Calu3 (cell line): ENCODE measurements around the gene TCF7L2. TPM values are rescaled to one million over a fixed set of nuclear protein-coding genes. Genes with fewer than 3 reads are reported as not detected.

Experiments
- BruUV-seq: library from RNA; stranded (reverse); fragments of 400-500 nt; replicated peaks from 2 replicates; lab custom pipeline; 2021; lab: Mats Ljungman, UMichigan
- CTCF ChIA-PET: fragments of 300-600 bp; sonication (Branson Sonifier 250); formaldehyde crosslinking; loops from one replicate; lab custom pipeline; 2022; ENCODE audit warnings: antibody characterized with exemption; lab: Charles Lee
- DNase-seq: peaks from one replicate; pipeline ENCODE4 v3.0.0; 2022
- H3K27ac Mint-ChIP-seq: one replicate; pipeline ENCODE4 v1.8.0; 2022; ENCODE audit warnings: mixed read lengths; ENCODE audit not compliant: unreplicated experiment
- H3K27me3 Mint-ChIP-seq: one replicate; pipeline ENCODE4 v1.8.0; 2022; ENCODE audit warnings: mixed read lengths; ENCODE audit not compliant: unreplicated experiment
- H3K36me3 Mint-ChIP-seq: one replicate; pipeline ENCODE4 v1.8.0; 2022; ENCODE audit warnings: mild to moderate bottlenecking, moderate library complexity, mixed read lengths; ENCODE audit not compliant: insufficient read depth, unreplicated experiment
- H3K4me1 Mint-ChIP-seq: one replicate; pipeline ENCODE4 v1.8.0; 2022; ENCODE audit warnings: mild to moderate bottlenecking, low read depth, mixed read lengths; ENCODE audit not compliant: unreplicated experiment
- H3K4me3 Mint-ChIP-seq: one replicate; pipeline ENCODE4 v1.8.0; 2022; ENCODE audit warnings: mild to moderate bottlenecking, low read depth, moderate library complexity, mixed read lengths; ENCODE audit not compliant: unreplicated experiment
- H3K9me3 Mint-ChIP-seq: one replicate; pipeline ENCODE4 v1.8.0; 2022; ENCODE audit warnings: low read depth, mixed read lengths; ENCODE audit not compliant: unreplicated experiment
- intact Hi-C: fragments of 100-400 bp; cut with micrococcal nuclease; formaldehyde crosslinking; loops from one replicate; pipeline ENCODE4 v1.10.0; 2022; ENCODE audit not compliant: unreplicated experiment
- total RNA-seq: library from RNA; stranded (reverse); gene quantifications from 2 replicates; pipeline ENCODE4 v1.2.3, GENCODE V29; 2022
- TF ChIP-seq, protein P1 (sequence below): fragments of 200-600 bp; IDR thresholded peaks from one replicate; pipeline ENCODE4 v1.8.0; 2022; ENCODE audit warnings: antibody characterized with exemption; ENCODE audit not compliant: unreplicated experiment

The TCF7L2 gene
- total RNA-seq, 1 experiment from 2014 or later, result 36.6 TPM

DNA sequence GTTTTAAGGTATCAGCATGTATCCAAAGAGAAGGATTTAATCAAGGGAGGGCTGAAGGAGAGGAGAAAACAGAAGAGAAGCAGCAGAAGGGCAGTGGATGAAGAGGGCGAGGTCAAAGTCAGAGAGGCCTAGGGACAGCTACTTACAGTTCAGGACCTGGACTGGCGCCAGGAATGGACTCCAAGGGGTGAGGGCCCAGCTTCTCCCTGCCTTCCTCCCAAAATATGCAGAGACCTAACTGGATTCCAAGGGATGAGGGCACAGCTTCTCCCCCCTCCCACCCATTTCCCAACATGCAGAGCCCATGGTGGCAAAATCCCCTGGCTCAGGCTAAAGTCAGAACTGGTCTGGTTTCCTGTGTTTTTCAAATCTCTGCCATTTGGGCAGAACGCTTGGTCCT is 3.4 kb upstream of the TCF7L2 start:
- peaks cover 22% of the 10 kb centered on the region for H3K36me3 Mint-ChIP-seq
- intact Hi-C loops, result no loop called here
- no peaks in the 10 kb centered on the region for H3K27me3 Mint-ChIP-seq
- peak overlapping the region; percentile 56 for H3K27ac Mint-ChIP-seq
- BruUV-seq, result no TSS peak
- DNase-seq, result no peak
- TF ChIP-seq, protein P1, sequence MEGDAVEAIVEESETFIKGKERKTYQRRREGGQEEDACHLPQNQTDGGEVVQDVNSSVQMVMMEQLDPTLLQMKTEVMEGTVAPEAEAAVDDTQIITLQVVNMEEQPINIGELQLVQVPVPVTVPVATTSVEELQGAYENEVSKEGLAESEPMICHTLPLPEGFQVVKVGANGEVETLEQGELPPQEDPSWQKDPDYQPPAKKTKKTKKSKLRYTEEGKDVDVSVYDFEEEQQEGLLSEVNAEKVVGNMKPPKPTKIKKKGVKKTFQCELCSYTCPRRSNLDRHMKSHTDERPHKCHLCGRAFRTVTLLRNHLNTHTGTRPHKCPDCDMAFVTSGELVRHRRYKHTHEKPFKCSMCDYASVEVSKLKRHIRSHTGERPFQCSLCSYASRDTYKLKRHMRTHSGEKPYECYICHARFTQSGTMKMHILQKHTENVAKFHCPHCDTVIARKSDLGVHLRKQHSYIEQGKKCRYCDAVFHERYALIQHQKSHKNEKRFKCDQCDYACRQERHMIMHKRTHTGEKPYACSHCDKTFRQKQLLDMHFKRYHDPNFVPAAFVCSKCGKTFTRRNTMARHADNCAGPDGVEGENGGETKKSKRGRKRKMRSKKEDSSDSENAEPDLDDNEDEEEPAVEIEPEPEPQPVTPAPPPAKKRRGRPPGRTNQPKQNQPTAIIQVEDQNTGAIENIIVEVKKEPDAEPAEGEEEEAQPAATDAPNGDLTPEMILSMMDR, result no peak
- no peak overlapping the region for H3K4me3 Mint-ChIP-seq
- no peaks in the 10 kb centered on the region for H3K9me3 Mint-ChIP-seq
- peaks cover 26% of the 10 kb centered on the region for H3K4me1 Mint-ChIP-seq
- CTCF ChIA-PET, result interaction anchor here (1.1 kb wide), 1 partner anchor 135 kb away, joined by 4 read pairs; no protein-coding TSS in a partner anchor

DNA sequence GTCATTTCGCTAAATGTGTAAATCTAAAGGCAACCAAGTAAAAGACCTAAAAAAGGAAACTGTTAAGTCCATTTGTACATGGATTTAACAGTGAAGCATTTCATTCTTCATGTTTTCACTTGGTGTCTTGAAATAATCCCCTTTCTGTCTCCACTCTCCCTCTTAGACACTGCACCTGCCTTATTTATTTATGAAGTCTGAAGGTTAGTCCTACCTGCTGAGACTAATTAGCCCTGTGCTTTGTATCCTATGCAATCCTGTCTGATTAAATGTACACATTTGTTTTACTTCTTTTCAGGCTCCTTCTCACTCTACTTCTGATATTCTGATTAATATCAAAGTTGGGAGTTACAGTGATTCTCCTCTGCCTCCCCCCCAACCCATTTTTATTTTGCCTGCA is 1.9 kb upstream of the TCF7L2 start:
- Mint-ChIP-seq H3K4me3 (peak overlapping the region; percentile 80), H3K27me3 (no peaks in the 10 kb centered on the region), H3K9me3 (no peaks in the 10 kb centered on the region), H3K4me1 (peaks cover 26% of the 10 kb centered on the region), H3K36me3 (peaks cover 38% of the 10 kb centered on the region), H3K27ac (peak overlapping the region; percentile 94)
- BruUV-seq, result no TSS peak
- DNase-seq, result no peak
- TF ChIP-seq, protein P1, result no peak
- CTCF ChIA-PET, result no interaction called here
- intact Hi-C loops, result no loop called here

GRCh38 chr10:112949143-112949823 is 764 bp upstream of the TCF7L2 start:
- H3K9me3 Mint-ChIP-seq, result no peaks in the 10 kb centered on the region
- H3K4me1 Mint-ChIP-seq, result peaks cover 26% of the 10 kb centered on the region
- H3K27ac Mint-ChIP-seq, result peak overlapping the region; percentile 94
- peak overlapping the region; percentile 80 for H3K4me3 Mint-ChIP-seq
- intact Hi-C loops, result no loop called here
- TF ChIP-seq, protein P1, result no peak
- peaks cover 48% of the 10 kb centered on the region for H3K36me3 Mint-ChIP-seq
- CTCF ChIA-PET, result interaction anchor here (0.7 to 1.2 kb wide), 4 partner anchors 33 to 385 kb away, joined by 3 to 6 read pairs (median 4); no protein-coding TSS in a partner anchor
- no TSS peak for BruUV-seq
- no peak for DNase-seq
- no peaks in the 10 kb centered on the region for H3K27me3 Mint-ChIP-seq

DNA sequence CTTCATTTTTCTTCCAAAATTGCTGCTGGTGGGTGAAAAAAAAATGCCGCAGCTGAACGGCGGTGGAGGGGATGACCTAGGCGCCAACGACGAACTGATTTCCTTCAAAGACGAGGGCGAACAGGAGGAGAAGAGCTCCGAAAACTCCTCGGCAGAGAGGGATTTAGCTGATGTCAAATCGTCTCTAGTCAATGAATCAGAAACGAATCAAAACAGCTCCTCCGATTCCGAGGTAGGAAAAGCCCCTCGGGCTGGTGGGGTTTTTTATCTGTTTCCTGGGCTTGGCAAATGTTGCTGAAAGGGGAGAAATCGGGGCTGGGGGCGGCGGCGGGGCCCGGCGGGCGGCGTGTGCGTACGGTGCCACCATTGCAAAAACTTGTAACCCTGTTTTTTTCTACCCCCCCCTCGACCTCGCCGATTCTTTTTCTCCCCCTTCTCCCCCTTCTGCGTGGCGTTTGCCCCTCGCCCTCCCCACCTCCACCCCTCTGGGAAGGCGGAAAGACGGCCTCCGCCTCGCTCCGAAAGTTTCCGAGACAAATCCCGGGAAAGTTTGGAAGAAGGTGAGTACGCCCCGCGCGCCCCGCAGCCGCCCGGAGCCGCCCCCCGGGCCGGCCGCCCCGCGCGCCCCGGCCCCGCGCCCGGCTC is 789 bp downstream of the TCF7L2 start:
- Mint-ChIP-seq H3K36me3 (peaks cover 58% of the 10 kb centered on the region), H3K9me3 (no peaks in the 10 kb centered on the region), H3K4me3 (peak overlapping the region; percentile 80), H3K27ac (peak overlapping the region; percentile 94), H3K27me3 (no peaks in the 10 kb centered on the region), H3K4me1 (peaks cover 27% of the 10 kb centered on the region)
- TF ChIP-seq, protein P1, result no peak
- BruUV-seq, result TSS peak; percentile 11
- peak; percentile 14 for DNase-seq
- CTCF ChIA-PET, result interaction anchor here (0.8 to 1.0 kb wide), 4 partner anchors 8 to 175 kb away, joined by 3 to 11 read pairs (median 4); no protein-coding TSS in a partner anchor
- intact Hi-C loops, result loop anchor here (2.0 to 10.0 kb wide), 3 partner anchors 140 to 434 kb away; no protein-coding TSS in a partner anchor
